ENCODE data around the gene POGLUT3.

DNA sequence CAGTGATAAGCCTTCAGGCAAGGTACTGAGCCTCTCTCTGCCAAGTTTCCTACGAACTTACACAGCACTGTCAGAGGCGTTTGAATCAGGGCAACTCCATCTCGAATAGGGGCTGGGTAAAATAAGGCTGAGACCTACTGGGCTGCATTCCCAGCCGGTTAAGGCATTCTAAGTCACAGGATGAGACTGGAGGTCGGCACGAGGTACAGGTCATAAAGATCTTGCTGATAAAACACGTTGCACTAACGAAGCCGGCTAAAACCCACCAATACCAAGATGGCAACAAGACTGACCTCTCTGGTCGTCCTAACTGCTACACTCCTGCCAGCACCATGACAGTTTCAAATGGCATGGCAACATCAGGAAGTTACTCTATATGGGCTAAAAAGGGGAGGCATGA lies 20.4 kb upstream of the POGLUT3 start:
- TF ChIP-seq CTCF (IDR thresholded peaks at IDR 0.05), result no peak
- no peak for TF ChIP-seq POLR2A (IDR thresholded peaks at IDR 0.05)
- TF ChIP-seq EP300 (IDR thresholded peaks at IDR 0.05), result no peak
